ENCODE measurements around the gene PIGBOS1.

Gene PIGBOS1, protein sequence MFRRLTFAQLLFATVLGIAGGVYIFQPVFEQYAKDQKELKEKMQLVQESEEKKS

GRCh38 chr15:55318588-55319494 lies at the start of gene PIGBOS1, which contains the start of gene PIGB:
Gene PIGBOS1, minus strand, starts transcription at chr15:55319123. Its CDS starts 1,331 bp downstream, at chr15:55317792.
Gene PIGB, plus strand, starts transcription at chr15:55319222. Its CDS starts 29 bp downstream, at chr15:55319251.
- TF ChIP-seq, protein P1, sequence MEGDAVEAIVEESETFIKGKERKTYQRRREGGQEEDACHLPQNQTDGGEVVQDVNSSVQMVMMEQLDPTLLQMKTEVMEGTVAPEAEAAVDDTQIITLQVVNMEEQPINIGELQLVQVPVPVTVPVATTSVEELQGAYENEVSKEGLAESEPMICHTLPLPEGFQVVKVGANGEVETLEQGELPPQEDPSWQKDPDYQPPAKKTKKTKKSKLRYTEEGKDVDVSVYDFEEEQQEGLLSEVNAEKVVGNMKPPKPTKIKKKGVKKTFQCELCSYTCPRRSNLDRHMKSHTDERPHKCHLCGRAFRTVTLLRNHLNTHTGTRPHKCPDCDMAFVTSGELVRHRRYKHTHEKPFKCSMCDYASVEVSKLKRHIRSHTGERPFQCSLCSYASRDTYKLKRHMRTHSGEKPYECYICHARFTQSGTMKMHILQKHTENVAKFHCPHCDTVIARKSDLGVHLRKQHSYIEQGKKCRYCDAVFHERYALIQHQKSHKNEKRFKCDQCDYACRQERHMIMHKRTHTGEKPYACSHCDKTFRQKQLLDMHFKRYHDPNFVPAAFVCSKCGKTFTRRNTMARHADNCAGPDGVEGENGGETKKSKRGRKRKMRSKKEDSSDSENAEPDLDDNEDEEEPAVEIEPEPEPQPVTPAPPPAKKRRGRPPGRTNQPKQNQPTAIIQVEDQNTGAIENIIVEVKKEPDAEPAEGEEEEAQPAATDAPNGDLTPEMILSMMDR (conservative IDR thresholded peaks at IDR 0.05) = no peak; the same call in 1 of the 2 replicates

DNA sequence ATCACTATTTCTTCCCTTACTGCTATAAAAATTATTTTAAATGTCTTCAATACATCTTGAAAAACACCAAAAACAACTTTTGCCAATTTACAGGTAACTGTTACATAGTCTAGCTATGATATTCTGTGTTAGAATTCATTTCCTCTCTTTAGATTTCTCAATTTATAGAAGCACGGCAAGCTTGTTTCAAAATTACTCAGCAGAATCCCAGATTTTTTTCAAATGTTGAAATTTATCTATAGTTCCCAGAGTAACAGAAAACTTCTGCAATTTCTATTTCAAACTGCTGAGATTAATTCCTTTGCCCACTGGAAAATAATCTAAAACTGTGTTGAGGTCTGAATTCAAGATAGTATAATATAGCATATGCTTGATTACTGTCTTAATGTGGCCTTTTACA lies 48.1 kb upstream of the PIGBOS1 start:
- H3K27ac ChIP-seq = no peak overlapping the region
- TF ChIP-seq, protein P1 (conservative IDR thresholded peaks at IDR 0.05) = no peak

More at GRCh38 chr15:55318588-55319494, at the start of gene PIGBOS1, which contains the start of gene PIGB:
- peak within 1 kb of the TSS; percentile 76 for H3K27ac ChIP-seq

DNA sequence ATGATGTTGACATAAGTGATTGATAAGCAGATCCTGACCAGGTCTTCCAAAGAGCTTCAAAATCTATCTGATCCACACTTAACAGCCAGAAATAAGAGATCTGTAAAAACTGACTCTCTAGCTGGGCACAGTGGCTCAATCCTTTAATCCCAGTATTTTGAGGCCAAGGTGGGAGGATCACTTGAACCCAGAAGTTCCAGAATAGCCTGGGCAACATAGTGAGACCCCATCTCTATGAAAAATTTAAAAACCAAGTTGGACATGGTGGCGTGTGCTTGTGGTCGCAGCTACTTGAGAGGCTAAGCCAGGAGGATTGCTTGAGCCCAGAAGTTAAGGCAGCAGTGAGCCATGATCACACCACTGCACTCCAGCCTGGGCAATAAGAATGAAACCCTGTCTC lies 43.7 kb upstream of the PIGBOS1 start:
- TF ChIP-seq, protein P1 (conservative IDR thresholded peaks at IDR 0.05) = no peak
- H3K27ac ChIP-seq = peak overlapping the region; percentile 41

DNA sequence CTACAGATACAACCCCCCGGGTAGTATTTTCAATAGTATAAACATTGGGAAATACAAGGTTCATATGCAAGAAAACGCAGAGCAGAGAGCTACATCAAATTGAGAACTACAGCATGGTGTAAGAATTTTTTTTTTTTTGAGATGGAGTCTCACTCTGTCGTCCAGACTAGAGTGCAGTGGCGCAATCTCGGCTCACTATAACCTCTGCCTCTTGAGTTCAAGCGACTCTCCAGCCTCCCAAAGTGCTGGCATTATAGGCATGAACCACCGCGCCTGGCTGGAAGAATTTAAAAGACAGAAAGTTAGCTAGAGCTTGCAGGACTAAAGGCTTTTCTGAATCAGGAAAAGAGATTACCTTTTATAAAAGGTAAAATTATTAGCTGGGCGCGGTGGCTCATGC lies 42.1 kb upstream of the PIGBOS1 start:
- no peak overlapping the region for H3K27ac ChIP-seq
- TF ChIP-seq, protein P1 (conservative IDR thresholded peaks at IDR 0.05) = no peak

DNA sequence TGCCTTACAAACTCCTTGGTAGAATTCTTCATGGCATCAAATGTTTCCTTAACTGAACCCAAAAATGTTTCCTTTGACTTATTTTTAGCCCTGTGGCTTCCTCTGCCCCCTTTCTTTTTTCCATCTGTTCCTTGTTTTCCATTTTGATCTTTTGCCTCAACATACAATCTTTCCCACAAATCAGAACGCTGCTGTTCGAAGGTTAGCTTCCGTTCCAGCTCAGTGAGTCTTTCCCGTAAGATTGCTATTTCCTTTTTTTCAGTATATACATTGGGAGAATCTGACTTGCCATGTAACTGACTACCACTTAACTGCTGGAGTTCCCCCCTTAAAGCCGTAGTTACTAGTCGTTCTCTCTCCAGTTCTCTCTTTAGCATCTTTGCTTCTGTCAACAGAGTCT lies 41.3 kb upstream of the PIGBOS1 start:
- TF ChIP-seq, protein P1 (conservative IDR thresholded peaks at IDR 0.05) = no peak
- H3K27ac ChIP-seq = no peak overlapping the region

DNA sequence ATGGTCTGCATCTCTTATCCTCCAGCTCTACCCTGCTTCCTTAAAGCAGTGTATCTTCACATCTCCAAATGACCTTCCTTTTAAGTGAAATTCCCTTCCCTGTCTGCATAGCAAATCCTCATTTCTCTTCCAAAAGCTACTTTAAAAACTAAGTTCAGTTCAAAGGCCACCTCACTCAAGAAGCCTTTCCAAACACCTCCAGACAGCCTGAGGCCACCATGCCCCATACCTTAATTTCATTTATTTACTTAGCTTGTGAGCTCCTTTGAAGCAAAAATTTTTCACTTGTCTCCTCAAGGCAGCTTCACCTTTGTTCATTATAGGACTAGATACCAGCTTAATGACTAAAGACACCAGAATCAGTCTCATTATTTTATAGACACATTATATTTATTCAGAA lies 39.5 kb upstream of the PIGBOS1 start:
- H3K27ac ChIP-seq = no peak overlapping the region
- TF ChIP-seq, protein P1 (conservative IDR thresholded peaks at IDR 0.05) = no peak

- TF ChIP-seq, protein P1 (conservative IDR thresholded peaks at IDR 0.05) = no peak
- H3K27ac ChIP-seq = no peak overlapping the region
Observed at GRCh38 chr15:55357774-55358173, 38.9 kb upstream of the PIGBOS1 start.

Data from VCaP (cell line).